HepG2 (cell line): Measurements from ENCODE around the gene DOCK1. TPM values are rescaled to one million over a fixed set of nuclear protein-coding genes. Genes with fewer than 3 reads are reported as not detected.
A peak's percentile ranks its signal among the peaks of the same experiment; 100 is the strongest.

ENCODE experiments used
- CTCF ChIP-seq: sonication (generic); formaldehyde crosslinking; IDR thresholded peaks from 2 replicates; pipeline ENCODE4 v1.5.0; 2020; ENCODE audit warnings: mild to moderate bottlenecking, missing genetic modification reagents, moderate library complexity
- EHMT2 ChIP-seq: fragments of 200-600 bp; sonication (generic); IDR thresholded peaks from 2 replicates; pipeline ENCODE4 v1.7.0; 2017; ENCODE audit warnings: antibody characterized with exemption, low read depth, low read length, borderline replicate concordance
- FOXA3 ChIP-seq: IDR thresholded peaks from 2 replicates; pipeline ENCODE4 v1.6.1; 2016; ENCODE audit warnings: missing genetic modification reagents, missing compliant biosample characterization
- FOXP1 ChIP-seq, 2 experiments: fragments of 450-650 bp in 1 of 2; IDR thresholded peaks; 2 replicates each; pipeline ENCODE4 v1.6.1; 2017 to 2018; ENCODE audit warnings: antibody characterized with exemption in 1 of 2
- FOXP4 ChIP-seq: sonication (generic); formaldehyde crosslinking; IDR thresholded peaks from 2 replicates; pipeline ENCODE4 v1.4.0; 2020; ENCODE audit warnings: missing genetic modification reagents
- GATAD2A ChIP-seq: IDR thresholded peaks from 2 replicates; pipeline ENCODE4 v1.6.1; 2016
- HMG20A ChIP-seq: IDR thresholded peaks from 2 replicates; pipeline ENCODE4 v1.6.1; 2016; ENCODE audit warnings: borderline replicate concordance
- HOXA3 ChIP-seq: sonication (generic); formaldehyde crosslinking; IDR thresholded peaks from 2 replicates; pipeline ENCODE4 v1.5.0; 2020; ENCODE audit warnings: missing genetic modification reagents
- JUND ChIP-seq: sonication (generic); formaldehyde crosslinking; IDR thresholded peaks from 2 replicates; pipeline ENCODE4 v1.8.0; 2022; ENCODE audit warnings: mild to moderate bottlenecking, missing genetic modification reagents
- KAT2B ChIP-seq: fragments of 150-350 bp; IDR thresholded peaks from 2 replicates; pipeline ENCODE4 v1.6.1; 2014; ENCODE audit warnings: low read depth, low read length, borderline replicate concordance
- PITX1 ChIP-seq: sonication (generic); formaldehyde crosslinking; IDR thresholded peaks from 2 replicates; pipeline ENCODE4 v1.5.1; 2020; ENCODE audit warnings: mild to moderate bottlenecking, missing genetic modification reagents
- RARA ChIP-seq: IDR thresholded peaks from 2 replicates; pipeline ENCODE4 v1.6.1; 2016; ENCODE audit warnings: missing genetic modification reagents, missing compliant biosample characterization
- RFX5 ChIP-seq: IDR thresholded peaks from 2 replicates; pipeline ENCODE4 v1.6.1; 2011; ENCODE audit warnings: low read depth, low read length, improper control_type of control experiment
- RXRB ChIP-seq: IDR thresholded peaks from 2 replicates; pipeline ENCODE4 v1.6.1; 2016; ENCODE audit warnings: borderline replicate concordance, missing genetic modification reagents, missing compliant biosample characterization
- TFDP1 ChIP-seq: IDR thresholded peaks from 2 replicates; pipeline ENCODE4 v1.6.1; 2016; ENCODE audit warnings: missing compliant biosample characterization, missing genetic modification reagents, borderline replicate concordance
- TRAFD1 ChIP-seq: sonication (generic); formaldehyde crosslinking; IDR thresholded peaks from 2 replicates; pipeline ENCODE4 v1.5.1; 2020; ENCODE audit warnings: missing genetic modification reagents, mild to moderate bottlenecking, borderline replicate concordance
- ZBTB33 ChIP-seq: sonication (generic); formaldehyde crosslinking; IDR thresholded peaks from 2 replicates; pipeline ENCODE4 v1.4.0; 2020; ENCODE audit warnings: missing genetic modification reagents
- ZMYM4 ChIP-seq: sonication (generic); formaldehyde crosslinking; IDR thresholded peaks from 2 replicates; pipeline ENCODE4 v1.8.1; 2023; ENCODE audit warnings: mild to moderate bottlenecking, missing genetic modification reagents
- ZNF432 ChIP-seq: sonication (generic); formaldehyde crosslinking; IDR thresholded peaks from 2 replicates; pipeline ENCODE4 v1.5.0; 2020; ENCODE audit warnings: missing genetic modification reagents, mild to moderate bottlenecking, borderline replicate concordance
- ZNF562 ChIP-seq: sonication (generic); formaldehyde crosslinking; IDR thresholded peaks from 2 replicates; pipeline ENCODE4 v1.8.0; 2022; ENCODE audit warnings: missing genetic modification reagents, borderline replicate concordance
- ZNF644 ChIP-seq: IDR thresholded peaks from 2 replicates; pipeline ENCODE4 v1.6.1; 2016; ENCODE audit warnings: low read depth
- polyA plus RNA-seq, 8 experiments: library from polyadenylated mRNA; depleted of rRNA in 3 of 8; stranded (reverse) in 7 of 8; unstranded in 1 of 8; fragments of >200 nt; fragmentation: Illumina TruSeq in 4 of 8; extraction: Trizol in 4 of 8; gene quantifications; 2 replicates each; pipeline versions ENCODE4 v1.2.1 to v1.2.3, GENCODE V29; 2011 to 2016; ENCODE audit warnings: low read depth in 4 of 8, missing spikeins in 1 of 8, mixed read lengths in 1 of 8; ENCODE audit not compliant: insufficient read depth in 1 of 8
- total RNA-seq, 5 experiments: library from RNA; depleted of rRNA; stranded (reverse); fragments of >200 nt; fragmentation: Illumina TruSeq; extraction: Trizol; gene quantifications; 2 replicates each; pipeline ENCODE4 v1.2.3, GENCODE V29; 2016; ENCODE audit warnings: low read depth in 1 of 5

Gene DOCK1
- total and polyA plus RNA-seq, 2 of the 13 experiments (the other 11 are each of a cell fraction or from before 2014, with no cell fraction given): 8.3 to 25.5 TPM

GRCh38 chr10:127278001-127278400, 372.8 kb downstream of the DOCK1 start (continued):
- TF ChIP-seq TRAFD1 (CRISPR knock-in tag) (no peak), ZNF562 (CRISPR knock-in tag) (no peak), RARA (CRISPR knock-in tag) (peak; percentile 28; the same call in 1 of the 2 replicates), RXRB (CRISPR knock-in tag) (no peak), HMG20A (CRISPR knock-in tag) (peak; percentile 28; the same call in 1 of the 2 replicates), PITX1 (peak; percentile 36; the same call in 1 of the 2 replicates), KAT2B (no peak), JUND (CRISPR knock-in tag) (no peak), ZMYM4 (CRISPR knock-in tag) (peak; percentile 28; the same call in 1 of the 2 replicates), FOXP4 (peak; percentile 27; the same call in 1 of the 2 replicates), ZBTB33 (CRISPR knock-in tag) (peak; percentile 96), FOXP1 (IDR thresholded peaks at IDR 0.05) (no peak), FOXP1 (CRISPR knock-in tag; IDR thresholded peaks at IDR 0.05) (0 out of 2 replicates have a peak, but pooled peaks have one; percentile 7), EHMT2 (0 out of 2 replicates have a peak, but pooled peaks have one; percentile 35), GATAD2A (peak; percentile 54), ZNF644 (CRISPR knock-in tag) (0 out of 2 replicates have a peak, but pooled peaks have one; percentile 27), HOXA3 (no peak), ZNF432 (CRISPR knock-in tag) (no peak), TFDP1 (CRISPR knock-in tag) (peak; percentile 59; the same call in 1 of the 2 replicates), RFX5 (no peak), CTCF (CRISPR knock-in tag) (peak; percentile 26), FOXA3 (0 out of 2 replicates have a peak, but pooled peaks have one; percentile 15)
